Inferior parietal cortex (tissue), 1 donor: Measurements from ENCODE around the gene APOBEC3A.
"Not testable (repeated sequence)": the region's sequence is repeated elsewhere in the genome, so short reads cannot be mapped to it uniquely, and the experiment has no call there.

Experiments
- DNase-seq: peaks from one replicate; pipeline ENCODE4 v3.0.0-alpha.2; 2016; ENCODE audit errors: extremely low spot score

APOBEC3A gene

GRCh38 chr22:38943201-38943600 lies 14.2 kb upstream of the APOBEC3A start:
- no peak for DNase-seq

GRCh38 chr22:38943882-38944281 lies 13.5 kb upstream of the APOBEC3A start:
- no peak for DNase-seq

- DNase-seq, result no peak
These were observed 12.8 kb upstream of the APOBEC3A start for GRCh38 chr22:38944653-38945052.

- DNase-seq, result not testable (repeated sequence)
These were observed 11.6 kb upstream of the APOBEC3A start for GRCh38 chr22:38945706-38946338.

GRCh38 chr22:38946771-38947170 lies 10.6 kb upstream of the APOBEC3A start:
- no peak for DNase-seq

- no peak for DNase-seq
These were observed 9.9 kb upstream of the APOBEC3A start for GRCh38 chr22:38947321-38948140.

- DNase-seq, result no peak
These were observed 9.0 kb upstream of the APOBEC3A start for GRCh38 chr22:38948181-38948940.

- DNase-seq, result no peak
These were observed 7.5 kb upstream of the APOBEC3A start for GRCh38 chr22:38949889-38950405.

- DNase-seq, result no peak
These were observed 6.7 kb upstream of the APOBEC3A start for GRCh38 chr22:38950527-38951295.

GRCh38 chr22:38951734-38952133 lies 5.7 kb upstream of the APOBEC3A start:
- DNase-seq, result no peak

- no peak for DNase-seq
These were observed 5.0 kb upstream of the APOBEC3A start for GRCh38 chr22:38952281-38952993.

- no peak for DNase-seq
These were observed 4.3 kb upstream of the APOBEC3A start for GRCh38 chr22:38953091-38953490.

- no peak for DNase-seq
These were observed 3.6 kb upstream of the APOBEC3A start for GRCh38 chr22:38953577-38954413.

- DNase-seq, result no peak
These were observed 2.9 kb upstream of the APOBEC3A start for GRCh38 chr22:38954414-38955043.

GRCh38 chr22:38955250-38955905 lies 2.0 kb upstream of the APOBEC3A start:
- DNase-seq, result no peak

GRCh38 chr22:38955926-38956325 lies 1.5 kb upstream of the APOBEC3A start:
- no peak for DNase-seq

GRCh38 chr22:38956551-38956950 lies 858 bp upstream of the APOBEC3A start:
- no peak for DNase-seq

- no peak for DNase-seq
These were observed 620 bp downstream of the APOBEC3A start for GRCh38 chr22:38957808-38958650.
